Astrocyte (in vitro differentiated cells and primary cell): ENCODE data around the gene KRTAP5-5.

Experiments used
- EZH2 ChIP-seq: IDR thresholded peaks from 2 replicates; pipeline ENCODE4 v1.6.1; 2012; ENCODE audit warnings: mild to moderate bottlenecking, low read length, inconsistent platforms; ENCODE audit not compliant: insufficient read depth
- TF ChIP-seq, protein P1 (sequence below): IDR thresholded peaks from 2 replicates; pipeline ENCODE4 v1.5.1; 2011; ENCODE audit warnings: low read depth, mild to moderate bottlenecking, inconsistent platforms, low read length, moderate library complexity; ENCODE audit not compliant: insufficient read depth

DNA sequence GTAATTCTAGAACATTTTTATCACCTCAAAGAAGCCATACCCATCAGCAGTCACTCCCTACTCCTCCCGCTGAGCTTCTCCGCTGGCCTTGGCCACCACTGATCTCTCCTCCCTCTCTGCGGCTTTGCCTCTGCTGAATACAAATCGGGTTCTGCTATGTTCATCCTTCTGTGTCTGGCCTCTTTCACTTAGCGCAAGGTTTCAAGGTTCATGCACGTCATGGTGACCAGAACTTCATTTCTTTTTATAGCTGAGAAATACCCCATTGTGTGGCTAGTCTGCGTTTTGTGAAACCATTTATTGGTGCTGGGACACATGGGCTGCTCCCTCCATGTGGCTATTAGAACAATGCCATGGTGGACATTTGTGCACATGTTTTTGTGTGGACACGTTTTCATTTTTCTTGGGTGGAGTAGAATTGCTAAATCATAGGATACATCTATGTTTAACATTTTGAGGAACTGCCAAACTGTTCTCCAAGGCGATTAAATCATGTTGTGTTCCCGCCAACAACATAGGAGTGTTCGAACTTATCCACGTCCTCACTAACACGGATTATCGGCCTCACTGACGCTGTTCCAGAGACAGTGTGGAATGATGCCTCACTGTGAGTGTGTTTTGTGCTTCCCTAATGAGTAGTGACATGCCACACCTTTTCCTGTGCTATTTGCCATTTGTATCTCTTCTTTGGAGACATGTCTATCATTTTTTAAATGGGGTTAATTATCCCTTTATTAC, 43.2 kb downstream of the KRTAP5-5 start:
- TF ChIP-seq, protein P1, sequence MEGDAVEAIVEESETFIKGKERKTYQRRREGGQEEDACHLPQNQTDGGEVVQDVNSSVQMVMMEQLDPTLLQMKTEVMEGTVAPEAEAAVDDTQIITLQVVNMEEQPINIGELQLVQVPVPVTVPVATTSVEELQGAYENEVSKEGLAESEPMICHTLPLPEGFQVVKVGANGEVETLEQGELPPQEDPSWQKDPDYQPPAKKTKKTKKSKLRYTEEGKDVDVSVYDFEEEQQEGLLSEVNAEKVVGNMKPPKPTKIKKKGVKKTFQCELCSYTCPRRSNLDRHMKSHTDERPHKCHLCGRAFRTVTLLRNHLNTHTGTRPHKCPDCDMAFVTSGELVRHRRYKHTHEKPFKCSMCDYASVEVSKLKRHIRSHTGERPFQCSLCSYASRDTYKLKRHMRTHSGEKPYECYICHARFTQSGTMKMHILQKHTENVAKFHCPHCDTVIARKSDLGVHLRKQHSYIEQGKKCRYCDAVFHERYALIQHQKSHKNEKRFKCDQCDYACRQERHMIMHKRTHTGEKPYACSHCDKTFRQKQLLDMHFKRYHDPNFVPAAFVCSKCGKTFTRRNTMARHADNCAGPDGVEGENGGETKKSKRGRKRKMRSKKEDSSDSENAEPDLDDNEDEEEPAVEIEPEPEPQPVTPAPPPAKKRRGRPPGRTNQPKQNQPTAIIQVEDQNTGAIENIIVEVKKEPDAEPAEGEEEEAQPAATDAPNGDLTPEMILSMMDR: no peak
- TF ChIP-seq EZH2: no peak
